Breast epithelium (tissue), 4 donors: Measurements from ENCODE around the gene PLXNA2. TPM values are rescaled to one million over a fixed set of nuclear protein-coding genes. Genes with fewer than 3 reads are reported as not detected.

Experiments
- DNase-seq, 2 donors: peaks; one replicate each; pipeline ENCODE4 v3.0.0-alpha.2; 2019; ENCODE audit warnings: low spot score in 2 of 2
- H3K27ac ChIP-seq, 2 donors: fragments of 200-600 bp; sonication (generic) in 1 of 2; one replicate each; pipeline ENCODE4 v1.5.1; 2016 to 2019; ENCODE audit warnings: mild to moderate bottlenecking in 1 of 2
- H3K27me3 ChIP-seq, 2 donors: fragments of 200-600 bp; sonication (generic) in 1 of 2; one replicate each; pipeline versions ENCODE4 v1.5.1 to v1.6.0; 2017 to 2019; ENCODE audit warnings: control low read depth in 1 of 2, mild to moderate bottlenecking in 1 of 2
- H3K36me3 ChIP-seq: fragments of 200-600 bp; one replicate; pipeline ENCODE4 v1.5.1; 2019
- H3K4me1 ChIP-seq, 2 donors: fragments of 200-600 bp; sonication (generic); one replicate each; pipeline ENCODE4 v1.5.1; 2016 to 2019; ENCODE audit warnings: control low read depth in 1 of 2
- H3K4me3 ChIP-seq, 3 donors: fragments of 200-600 bp; sonication (generic); 1 replicate in 2 of 3; 2 replicates in 1 of 3; pipeline ENCODE4 v1.5.1; 2016 to 2019; ENCODE audit warnings: mild to moderate bottlenecking in 3 of 3, moderate library complexity in 2 of 3
- H3K9me3 ChIP-seq, 2 donors: fragments of 200-600 bp; sonication (generic) in 1 of 2; one replicate each; pipeline ENCODE4 v1.5.1; 2016 to 2019; ENCODE audit warnings: control low read depth in 1 of 2
- POLR2A ChIP-seq: fragments of 450-650 bp; IDR thresholded peaks from one replicate; pipeline ENCODE4 v1.6.1; 2016; ENCODE audit warnings: antibody characterized with exemption, mild to moderate bottlenecking, moderate library complexity
- POLR2AphosphoS5 ChIP-seq, 3 donors: sonication (generic); formaldehyde crosslinking; IDR thresholded peaks; one replicate each; pipeline ENCODE4 v1.6.1; 2017; ENCODE audit warnings: antibody characterized with exemption in 3 of 3
- intact Hi-C: fragments of 100-400 bp; cut with DNase I; formaldehyde crosslinking; loops from one replicate; pipeline ENCODE4 v1.15.1; 2023; ENCODE audit warnings: low total_unique reads
- total RNA-seq, 3 donors: library from RNA; depleted of rRNA; stranded (reverse); fragments of >200 nt; gene quantifications; one replicate each; pipeline ENCODE4 v1.1.0, GENCODE V29; 2016
- TF ChIP-seq, protein P1 (sequence below), 3 donors: fragments of 450-650 bp; IDR thresholded peaks; one replicate each; pipeline ENCODE4 v1.5.1; 2016 to 2017; ENCODE audit warnings: antibody characterized with exemption in 3 of 3, mild to moderate bottlenecking in 3 of 3, moderate library complexity in 3 of 3

PLXNA2 gene
- total RNA-seq, 3 donors from 2014 or later, result 11.3 to 18.2 (median 11.5) TPM

DNA sequence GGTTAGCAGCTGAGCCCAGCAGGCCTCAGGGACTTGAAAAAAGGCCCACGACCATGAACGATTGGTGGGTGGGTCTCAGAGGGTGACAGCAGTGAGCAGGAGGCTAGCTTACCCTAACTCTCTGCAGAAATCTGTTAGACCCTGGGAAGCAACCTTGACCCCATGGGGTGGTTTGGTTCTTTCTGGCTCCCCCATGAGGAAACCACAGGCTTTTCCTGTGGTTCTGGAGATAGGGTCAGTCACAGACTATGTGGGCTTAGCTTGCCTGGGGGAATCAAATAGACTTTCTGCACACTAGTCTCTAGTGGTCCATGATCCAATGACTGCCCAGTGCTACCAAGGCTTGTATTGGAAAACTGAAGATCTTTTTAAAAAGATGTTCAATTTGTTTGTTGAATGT, 118.1 kb downstream of the PLXNA2 start:
- no peak for DNase-seq
- H3K4me1 ChIP-seq, result no peaks in the 10 kb centered on the region

DNA sequence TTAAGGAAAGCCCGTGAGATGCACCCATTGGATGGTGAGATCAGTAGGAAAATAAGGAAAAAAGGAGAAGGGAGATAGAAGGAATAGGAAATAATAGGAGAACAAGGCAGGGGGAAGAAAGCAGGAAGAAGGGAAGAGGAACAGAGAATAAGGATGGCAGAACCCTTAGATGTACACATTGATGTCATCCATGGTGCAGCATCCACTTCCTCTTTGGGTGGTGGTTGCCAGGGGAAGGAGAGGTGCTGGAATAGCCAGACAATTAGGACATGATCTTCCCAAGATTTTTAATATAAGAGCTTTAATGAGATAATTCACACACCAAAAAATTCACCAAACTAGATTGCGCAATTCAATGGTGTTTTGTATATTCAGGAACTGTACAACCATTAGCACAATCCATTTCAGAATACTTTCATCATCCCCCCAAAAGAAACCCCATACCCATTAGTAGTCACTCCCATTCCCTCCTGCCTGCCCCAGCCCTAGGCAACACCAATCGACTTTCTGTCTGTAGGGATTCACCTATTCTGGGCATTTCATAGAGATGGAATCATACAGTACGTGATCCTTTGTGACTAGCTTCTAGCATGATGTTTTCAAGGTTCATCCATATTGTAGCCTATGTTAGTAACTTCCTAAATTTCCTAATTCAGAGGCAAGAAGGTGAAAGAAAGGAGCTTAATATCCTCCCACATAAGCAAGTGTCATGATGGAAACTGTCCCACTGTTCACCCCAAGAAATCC, 121.4 kb downstream of the PLXNA2 start:
- TF ChIP-seq POLR2A (no peak), POLR2AphosphoS5 (IDR thresholded peaks at IDR 0.05) (no peak)
- TF ChIP-seq, protein P1, sequence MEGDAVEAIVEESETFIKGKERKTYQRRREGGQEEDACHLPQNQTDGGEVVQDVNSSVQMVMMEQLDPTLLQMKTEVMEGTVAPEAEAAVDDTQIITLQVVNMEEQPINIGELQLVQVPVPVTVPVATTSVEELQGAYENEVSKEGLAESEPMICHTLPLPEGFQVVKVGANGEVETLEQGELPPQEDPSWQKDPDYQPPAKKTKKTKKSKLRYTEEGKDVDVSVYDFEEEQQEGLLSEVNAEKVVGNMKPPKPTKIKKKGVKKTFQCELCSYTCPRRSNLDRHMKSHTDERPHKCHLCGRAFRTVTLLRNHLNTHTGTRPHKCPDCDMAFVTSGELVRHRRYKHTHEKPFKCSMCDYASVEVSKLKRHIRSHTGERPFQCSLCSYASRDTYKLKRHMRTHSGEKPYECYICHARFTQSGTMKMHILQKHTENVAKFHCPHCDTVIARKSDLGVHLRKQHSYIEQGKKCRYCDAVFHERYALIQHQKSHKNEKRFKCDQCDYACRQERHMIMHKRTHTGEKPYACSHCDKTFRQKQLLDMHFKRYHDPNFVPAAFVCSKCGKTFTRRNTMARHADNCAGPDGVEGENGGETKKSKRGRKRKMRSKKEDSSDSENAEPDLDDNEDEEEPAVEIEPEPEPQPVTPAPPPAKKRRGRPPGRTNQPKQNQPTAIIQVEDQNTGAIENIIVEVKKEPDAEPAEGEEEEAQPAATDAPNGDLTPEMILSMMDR (IDR thresholded peaks at IDR 0.05), result no peak
- H3K36me3 ChIP-seq, result no peaks in the 10 kb centered on the region
- no peak overlapping the region for H3K4me3 ChIP-seq
- no peaks in the 10 kb centered on the region for H3K9me3 ChIP-seq
- H3K4me1 ChIP-seq, result no peaks in the 10 kb centered on the region
- H3K27ac ChIP-seq, result no peak overlapping the region
- H3K27me3 ChIP-seq, result no peaks in the 10 kb centered on the region
- intact Hi-C loops, result no loop called here
- DNase-seq, result no peak

More for the DNA sequence above, 118.1 kb downstream of the PLXNA2 start:
- TF ChIP-seq, protein P1 (IDR thresholded peaks at IDR 0.05), result no peak
- TF ChIP-seq POLR2AphosphoS5 (IDR thresholded peaks at IDR 0.05), result no peak
- TF ChIP-seq POLR2A, result no peak
- Histone ChIP-seq H3K9me3 (no peaks in the 10 kb centered on the region), H3K27ac (no peak overlapping the region), H3K27me3 (no peaks in the 10 kb centered on the region), H3K4me3 (no peak overlapping the region), H3K36me3 (no peaks in the 10 kb centered on the region)
- intact Hi-C loops, result no loop called here

DNA sequence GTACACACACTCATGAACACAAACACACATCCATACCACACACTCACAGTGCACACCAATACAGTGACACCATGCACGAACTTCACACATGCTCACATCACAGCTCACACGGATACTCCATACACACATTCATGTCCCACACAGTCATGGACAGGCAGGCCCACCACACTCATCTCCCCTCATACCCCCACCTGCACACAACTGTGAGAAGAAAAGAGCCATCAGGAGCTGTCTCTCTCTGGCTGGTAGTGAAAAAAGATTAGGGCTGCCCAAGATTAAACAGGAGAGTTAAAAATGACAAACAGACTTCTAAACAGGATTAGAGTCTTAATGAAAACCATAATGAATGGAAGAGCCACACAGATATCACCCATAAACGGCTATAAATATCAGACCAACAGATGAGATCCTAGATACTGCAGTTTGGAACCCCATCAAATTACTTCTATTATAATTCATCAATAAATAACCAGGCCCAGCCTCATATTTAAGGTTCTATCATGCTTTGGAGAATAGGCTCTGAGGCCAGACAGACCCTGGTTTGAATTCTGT, 122.3 kb downstream of the PLXNA2 start:
- Histone ChIP-seq H3K4me3 (no peak overlapping the region), H3K4me1 (no peaks in the 10 kb centered on the region), H3K27me3 (no peaks in the 10 kb centered on the region), H3K27ac (no peak overlapping the region), H3K36me3 (no peaks in the 10 kb centered on the region), H3K9me3 (no peaks in the 10 kb centered on the region)
- TF ChIP-seq, protein P1 (IDR thresholded peaks at IDR 0.05), result no peak
- TF ChIP-seq POLR2A (no peak), POLR2AphosphoS5 (IDR thresholded peaks at IDR 0.05) (no peak)
- no peak for DNase-seq
- intact Hi-C loops, result no loop called here

DNA sequence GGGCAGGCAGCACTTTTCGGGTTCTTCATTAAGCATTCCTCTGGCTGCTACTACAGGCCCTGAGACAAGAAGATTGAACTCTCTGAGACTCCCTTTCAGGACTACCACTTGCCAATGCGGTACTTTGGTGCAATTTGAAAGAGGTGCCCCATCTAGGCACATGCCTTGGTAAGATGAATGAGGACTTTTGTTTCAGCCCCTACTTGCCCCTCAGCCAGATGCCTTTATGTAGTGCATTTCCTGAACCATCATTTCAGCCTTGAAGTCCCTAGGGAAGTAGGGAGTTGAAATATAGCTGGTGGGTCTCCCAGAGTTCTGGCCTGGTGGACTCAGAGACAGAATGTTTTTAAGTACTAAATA, 123.8 kb downstream of the PLXNA2 start:
- Histone ChIP-seq H3K4me1 (no peaks in the 10 kb centered on the region), H3K4me3 (no peak overlapping the region), H3K36me3 (no peaks in the 10 kb centered on the region), H3K27me3 (no peaks in the 10 kb centered on the region), H3K27ac (no peak overlapping the region), H3K9me3 (no peaks in the 10 kb centered on the region)
- no peak for DNase-seq
- no peak for TF ChIP-seq POLR2A
- no peak for TF ChIP-seq POLR2AphosphoS5 (IDR thresholded peaks at IDR 0.05)
- TF ChIP-seq, protein P1 (IDR thresholded peaks at IDR 0.05), result no peak
- intact Hi-C loops, result no loop called here

DNA sequence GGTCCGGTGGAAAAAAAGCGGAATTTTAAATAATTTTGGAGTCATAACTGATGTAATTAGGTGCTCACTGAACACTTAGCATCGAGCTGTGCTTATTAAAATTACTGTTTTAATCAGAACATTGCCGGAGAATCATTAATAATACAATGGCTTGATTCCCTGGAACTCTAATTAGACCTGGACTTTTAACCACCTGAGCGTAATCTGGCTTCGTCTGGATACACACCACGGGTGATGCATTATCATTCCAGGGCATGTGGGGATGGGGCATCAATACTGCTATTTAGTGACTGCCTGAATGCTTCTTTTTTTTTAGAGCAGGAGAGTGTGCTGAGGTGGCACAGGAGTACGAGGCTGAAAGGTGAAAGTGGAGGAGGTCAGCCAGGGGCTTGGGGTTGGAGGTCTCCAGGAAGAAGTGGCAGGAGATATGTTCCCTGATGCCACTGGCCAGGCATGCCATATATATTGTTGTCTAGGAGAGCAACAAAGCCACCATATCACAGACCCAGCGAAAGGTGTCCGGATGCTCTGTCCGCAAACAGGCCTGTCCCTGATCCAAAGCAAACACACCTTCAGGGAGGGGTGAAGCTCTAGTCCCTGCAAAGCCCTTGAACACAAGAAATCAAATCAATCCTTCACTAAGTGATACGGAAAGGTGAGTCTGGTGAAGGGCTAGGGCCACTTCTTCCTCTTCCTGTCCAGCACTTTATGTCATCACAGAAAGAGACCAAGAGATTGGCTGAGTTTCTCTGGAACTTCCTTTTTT, 125.2 kb downstream of the PLXNA2 start:
- no peak overlapping the region for H3K4me3 ChIP-seq
- TF ChIP-seq POLR2AphosphoS5 (IDR thresholded peaks at IDR 0.05) (no peak), POLR2A (no peak)
- TF ChIP-seq, protein P1 (IDR thresholded peaks at IDR 0.05), result no peak
- no peak overlapping the region for H3K27ac ChIP-seq
- intact Hi-C loops, result no loop called here
- H3K4me1 ChIP-seq, result no peaks in the 10 kb centered on the region
- no peaks in the 10 kb centered on the region for H3K36me3 ChIP-seq
- no peaks in the 10 kb centered on the region for H3K27me3 ChIP-seq
- DNase-seq, result no peak
- no peaks in the 10 kb centered on the region for H3K9me3 ChIP-seq
